HCT116 (cell line): Measurements from ENCODE around the gene PICK1.

Experiments
- EZH2 ChIP-seq: fragments of 200-600 bp; sonication (generic); IDR thresholded peaks from 2 replicates; pipeline ENCODE4 v1.6.1; 2017; ENCODE audit warnings: antibody characterized with exemption, mixed run types
- EZH2phosphoT487 ChIP-seq: fragments of 200-600 bp; IDR thresholded peaks from 2 replicates; pipeline ENCODE4 v1.6.1; 2018; ENCODE audit warnings: antibody characterized with exemption, borderline replicate concordance
- POLR2A ChIP-seq: IDR thresholded peaks from 2 replicates; pipeline ENCODE4 v1.7.0; 2011; ENCODE audit warnings: borderline replicate concordance; ENCODE audit not compliant: insufficient read depth, insufficient read length; ENCODE audit errors: extremely low read depth
- POLR2AphosphoS5 ChIP-seq: IDR thresholded peaks from 2 replicates; pipeline ENCODE4 v1.6.1; 2011; ENCODE audit warnings: mild to moderate bottlenecking, low read depth, low read length, moderate library complexity
- SIN3A ChIP-seq: IDR thresholded peaks from 2 replicates; pipeline ENCODE4 v1.6.1; 2012; ENCODE audit warnings: low read depth
- ZNF274 ChIP-seq: fragments of 200-500 bp; sonication (Bioruptor generic); IDR thresholded peaks from 2 replicates; pipeline ENCODE4 v1.6.1; 2014; ENCODE audit warnings: mild to moderate bottlenecking, low read depth, low read length, inconsistent platforms
- TF ChIP-seq, protein P1 (sequence below): IDR thresholded peaks from 2 replicates; pipeline ENCODE4 v1.6.1; 2011; ENCODE audit warnings: mild to moderate bottlenecking, low read length, moderate library complexity; ENCODE audit not compliant: insufficient replicate concordance; ENCODE audit errors: extremely low read depth
- TF ChIP-seq, protein P2 (sequence below): IDR thresholded peaks from 2 replicates; pipeline ENCODE4 v1.6.1; 2012

DNA sequence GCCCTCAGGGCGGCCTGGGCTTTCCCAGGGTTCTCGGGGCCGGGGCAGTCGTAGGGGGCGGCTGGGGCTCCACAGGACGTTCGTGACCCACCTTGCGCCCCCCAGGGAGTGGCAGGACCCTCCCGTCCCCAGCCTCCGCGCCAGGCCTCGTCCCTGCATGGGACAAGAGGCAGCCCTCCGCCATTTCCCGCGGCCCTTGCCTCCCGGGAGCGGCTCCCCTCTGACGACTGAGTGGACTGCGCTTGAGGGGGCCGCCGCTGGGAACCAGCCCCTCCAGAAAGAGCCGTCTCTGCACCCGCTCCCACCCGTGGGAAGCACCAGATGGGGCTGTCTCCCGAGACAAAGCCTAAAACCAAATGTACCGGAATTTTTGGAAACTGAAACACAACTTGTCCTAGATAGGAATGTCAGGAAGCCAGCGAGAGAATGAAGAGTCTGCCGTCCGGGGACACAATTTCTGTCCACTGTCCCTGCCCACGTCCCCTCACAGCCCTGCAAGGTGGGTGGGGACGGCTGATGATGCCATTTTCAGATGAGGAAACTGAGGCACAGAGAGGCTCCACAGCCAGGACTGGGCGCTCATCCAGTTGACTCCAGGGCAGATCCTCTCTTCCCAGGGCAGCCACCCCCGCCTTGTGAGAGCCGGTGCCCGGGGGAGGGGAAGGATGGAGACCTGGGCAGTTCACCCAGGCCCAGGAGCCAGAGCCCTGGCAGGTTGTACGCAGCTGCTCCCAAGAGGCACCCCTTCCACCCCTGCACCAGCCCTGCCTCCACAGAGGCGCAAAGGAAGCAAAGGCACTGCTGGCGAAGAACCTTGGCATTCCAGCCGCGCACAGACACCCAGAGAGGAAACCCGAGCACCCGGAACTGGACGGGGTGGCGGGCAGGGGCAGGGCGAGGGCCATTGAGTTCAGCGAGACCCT, 18.1 kb upstream of the PICK1 start:
- TF ChIP-seq ZNF274 (no peak), POLR2AphosphoS5 (no peak), EZH2 (no peak), POLR2A (no peak), SIN3A (no peak), EZH2phosphoT487 (no peak)
- TF ChIP-seq, protein P1, sequence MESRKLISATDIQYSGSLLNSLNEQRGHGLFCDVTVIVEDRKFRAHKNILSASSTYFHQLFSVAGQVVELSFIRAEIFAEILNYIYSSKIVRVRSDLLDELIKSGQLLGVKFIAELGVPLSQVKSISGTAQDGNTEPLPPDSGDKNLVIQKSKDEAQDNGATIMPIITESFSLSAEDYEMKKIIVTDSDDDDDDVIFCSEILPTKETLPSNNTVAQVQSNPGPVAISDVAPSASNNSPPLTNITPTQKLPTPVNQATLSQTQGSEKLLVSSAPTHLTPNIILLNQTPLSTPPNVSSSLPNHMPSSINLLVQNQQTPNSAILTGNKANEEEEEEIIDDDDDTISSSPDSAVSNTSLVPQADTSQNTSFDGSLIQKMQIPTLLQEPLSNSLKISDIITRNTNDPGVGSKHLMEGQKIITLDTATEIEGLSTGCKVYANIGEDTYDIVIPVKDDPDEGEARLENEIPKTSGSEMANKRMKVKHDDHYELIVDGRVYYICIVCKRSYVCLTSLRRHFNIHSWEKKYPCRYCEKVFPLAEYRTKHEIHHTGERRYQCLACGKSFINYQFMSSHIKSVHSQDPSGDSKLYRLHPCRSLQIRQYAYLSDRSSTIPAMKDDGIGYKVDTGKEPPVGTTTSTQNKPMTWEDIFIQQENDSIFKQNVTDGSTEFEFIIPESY = no peak
- TF ChIP-seq, protein P2, sequence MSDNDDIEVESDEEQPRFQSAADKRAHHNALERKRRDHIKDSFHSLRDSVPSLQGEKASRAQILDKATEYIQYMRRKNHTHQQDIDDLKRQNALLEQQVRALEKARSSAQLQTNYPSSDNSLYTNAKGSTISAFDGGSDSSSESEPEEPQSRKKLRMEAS = no peak
